Fibroblast of pulmonary artery (primary cell): ENCODE data around the gene GPC1.

Experiments
- DNase-seq: peaks from one replicate; pipeline ENCODE4 v3.0.0-alpha.2; 2010; ENCODE audit warnings: low read depth
- H3K4me3 ChIP-seq: replicated peaks from 2 replicates; pipeline ENCODE4 v1.5.1; 2011; ENCODE audit warnings: low read depth, mild to moderate bottlenecking, control low read depth, low read length, moderate library complexity
- CTCF ChIP-seq: IDR thresholded peaks from 2 replicates; pipeline ENCODE4 v1.5.1; 2011; ENCODE audit warnings: mild to moderate bottlenecking, control low read depth, low read length, inconsistent platforms; ENCODE audit errors: missing control alignments

Gene GPC1

GRCh38 chr2:240473211-240473610 is 37.7 kb downstream of the GPC1 start:
- DNase-seq, result no peak
- no peak for TF ChIP-seq CTCF
- H3K4me3 ChIP-seq, result no peak overlapping the region

- no peak for TF ChIP-seq CTCF
- H3K4me3 ChIP-seq, result no peak overlapping the region
- no peak for DNase-seq
Observed at GRCh38 chr2:240477916-240478315, 42.5 kb downstream of the GPC1 start.

- no peak for TF ChIP-seq CTCF
- H3K4me3 ChIP-seq, result no peak overlapping the region
- DNase-seq, result no peak
Observed at GRCh38 chr2:240478346-240479110, 43.1 kb downstream of the GPC1 start.

GRCh38 chr2:240479111-240479501 is 43.6 kb downstream of the GPC1 start:
- no peak for TF ChIP-seq CTCF
- no peak for DNase-seq
- H3K4me3 ChIP-seq, result no peak overlapping the region

GRCh38 chr2:240480834-240481623 is 45.6 kb downstream of the GPC1 start:
- no peak overlapping the region for H3K4me3 ChIP-seq
- TF ChIP-seq CTCF, result no peak
- no peak for DNase-seq

- no peak for DNase-seq
- no peak overlapping the region for H3K4me3 ChIP-seq
- no peak for TF ChIP-seq CTCF
Observed at GRCh38 chr2:240481720-240482119, 46.3 kb downstream of the GPC1 start.
